AG04449 (cell line): ENCODE results near the gene CAMK2G.
"Not testable (repeated sequence)": the region's sequence is repeated elsewhere in the genome, so short reads cannot be mapped to it uniquely, and the experiment has no call there.

Source experiments
- CTCF ChIA-PET: fragments of 350-600 bp; formaldehyde crosslinking; extraction: SDS; loops from one replicate; lab custom pipeline; 2021; ENCODE audit warnings: antibody characterized with exemption; lab: Yijun Ruan, JAX
- POLR2A ChIA-PET: fragments of 400-600, 350-600 bp; formaldehyde crosslinking; extraction: SDS; loops from one replicate; lab custom pipeline; 2020; ENCODE audit warnings: antibody characterized with exemption, inconsistent platforms; lab: Yijun Ruan, JAX
- DNase-seq: peaks from one replicate; pipeline ENCODE4 v3.0.0-alpha.2; 2010; ENCODE audit warnings: low read depth, low spot score
- H3K4me3 ChIP-seq: 2 replicates; pipeline ENCODE4 v1.5.1; 2011; ENCODE audit warnings: low read depth, mild to moderate bottlenecking, control low read depth, low read length
- TF ChIP-seq, protein P1 (sequence below): IDR thresholded peaks from one replicate; pipeline ENCODE4 v1.5.1; 2011; ENCODE audit warnings: mild to moderate bottlenecking, moderate library complexity, low read length, control low read depth, inconsistent platforms; ENCODE audit not compliant: insufficient read depth; ENCODE audit errors: missing control alignments

Gene CAMK2G

GRCh38 chr10:73791871-73792400 lies 82.4 kb downstream of the CAMK2G start:
- TF ChIP-seq, protein P1, sequence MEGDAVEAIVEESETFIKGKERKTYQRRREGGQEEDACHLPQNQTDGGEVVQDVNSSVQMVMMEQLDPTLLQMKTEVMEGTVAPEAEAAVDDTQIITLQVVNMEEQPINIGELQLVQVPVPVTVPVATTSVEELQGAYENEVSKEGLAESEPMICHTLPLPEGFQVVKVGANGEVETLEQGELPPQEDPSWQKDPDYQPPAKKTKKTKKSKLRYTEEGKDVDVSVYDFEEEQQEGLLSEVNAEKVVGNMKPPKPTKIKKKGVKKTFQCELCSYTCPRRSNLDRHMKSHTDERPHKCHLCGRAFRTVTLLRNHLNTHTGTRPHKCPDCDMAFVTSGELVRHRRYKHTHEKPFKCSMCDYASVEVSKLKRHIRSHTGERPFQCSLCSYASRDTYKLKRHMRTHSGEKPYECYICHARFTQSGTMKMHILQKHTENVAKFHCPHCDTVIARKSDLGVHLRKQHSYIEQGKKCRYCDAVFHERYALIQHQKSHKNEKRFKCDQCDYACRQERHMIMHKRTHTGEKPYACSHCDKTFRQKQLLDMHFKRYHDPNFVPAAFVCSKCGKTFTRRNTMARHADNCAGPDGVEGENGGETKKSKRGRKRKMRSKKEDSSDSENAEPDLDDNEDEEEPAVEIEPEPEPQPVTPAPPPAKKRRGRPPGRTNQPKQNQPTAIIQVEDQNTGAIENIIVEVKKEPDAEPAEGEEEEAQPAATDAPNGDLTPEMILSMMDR, result no peak
- POLR2A ChIA-PET, result no interaction called here

GRCh38 chr10:73790886-73791625 lies 83.3 kb downstream of the CAMK2G start:
- POLR2A ChIA-PET, result no interaction called here

More at GRCh38 chr10:73791871-73792400, 82.4 kb downstream of the CAMK2G start:
- no peak for DNase-seq
- H3K4me3 ChIP-seq, result no peak overlapping the region
- CTCF ChIA-PET, result no interaction called here

GRCh38 chr10:73789659-73790055 lies 84.7 kb downstream of the CAMK2G start:
- no peak overlapping the region for H3K4me3 ChIP-seq
- TF ChIP-seq, protein P1, result no peak
- DNase-seq, result no peak
- POLR2A ChIA-PET, result no interaction called here
- CTCF ChIA-PET, result interaction anchor here (0.7 kb wide), 1 partner anchor 90 kb away, joined by 3 read pairs; no protein-coding TSS in a partner anchor

More at GRCh38 chr10:73790886-73791625, 83.3 kb downstream of the CAMK2G start:
- no peak overlapping the region for H3K4me3 ChIP-seq
- TF ChIP-seq, protein P1, result no peak
- CTCF ChIA-PET, result no interaction called here
- no peak for DNase-seq

- DNase-seq, result no peak
- TF ChIP-seq, protein P1, result no peak
- ChIA-PET CTCF (interaction anchor here (0.7 kb wide), 1 partner anchor 91 kb away, joined by 3 read pairs; no protein-coding TSS in a partner anchor), POLR2A (no interaction called here)
- no peak overlapping the region for H3K4me3 ChIP-seq
Measured at GRCh38 chr10:73788864-73789658, 85.3 kb downstream of the CAMK2G start.

DNA sequence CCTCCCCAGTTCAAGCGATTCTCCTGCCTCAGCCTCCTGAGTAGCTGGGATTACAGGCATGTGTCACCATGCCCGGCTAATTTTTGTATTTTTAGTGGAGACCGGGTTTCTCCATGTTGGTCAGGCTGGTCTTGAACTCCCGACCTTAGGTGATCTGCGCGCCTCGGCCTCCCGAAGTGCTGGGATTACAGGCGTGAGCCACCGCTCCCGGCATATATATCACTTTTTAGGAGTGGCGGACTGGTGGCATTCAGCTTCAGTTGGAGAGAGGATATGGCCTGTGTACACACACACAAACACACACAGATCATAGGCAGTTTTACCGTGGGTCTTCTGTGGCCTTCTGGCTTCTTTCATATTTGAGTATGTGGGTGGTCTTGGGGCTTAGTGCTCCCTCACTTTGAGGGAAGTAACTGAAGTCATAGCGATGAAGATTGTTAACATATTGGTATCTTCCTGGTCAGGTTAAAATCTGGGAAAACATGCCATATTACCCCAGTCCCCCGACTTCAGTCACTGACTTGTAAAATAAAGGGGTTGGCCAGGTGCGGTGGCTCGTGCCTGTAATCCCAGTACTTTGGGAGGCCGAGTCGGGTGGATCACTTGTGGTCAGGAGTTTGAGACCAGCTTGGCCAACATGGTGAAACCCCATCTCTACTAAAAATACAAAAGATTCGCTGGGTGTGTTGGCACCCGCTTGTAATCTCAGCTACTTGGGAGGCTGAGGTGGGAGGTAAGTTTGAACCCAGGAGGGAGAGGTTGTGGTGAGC lies 87.1 kb downstream of the CAMK2G start:
- CTCF ChIA-PET, result interaction anchor here (1.0 to 1.7 kb wide), 2 partner anchors 23 to 92 kb away, joined by 3 to 6 read pairs; no protein-coding TSS in a partner anchor
- DNase-seq, result not testable (repeated sequence)
- POLR2A ChIA-PET, result interaction anchor here (0.7 to 1.8 kb wide), 2 partner anchors 15 to 17 kb away, joined by 3 to 14 read pairs; a partner anchor contains a TSS
- peak overlapping the region; percentile 20; the same call in 1 of the 2 replicates for H3K4me3 ChIP-seq

DNA sequence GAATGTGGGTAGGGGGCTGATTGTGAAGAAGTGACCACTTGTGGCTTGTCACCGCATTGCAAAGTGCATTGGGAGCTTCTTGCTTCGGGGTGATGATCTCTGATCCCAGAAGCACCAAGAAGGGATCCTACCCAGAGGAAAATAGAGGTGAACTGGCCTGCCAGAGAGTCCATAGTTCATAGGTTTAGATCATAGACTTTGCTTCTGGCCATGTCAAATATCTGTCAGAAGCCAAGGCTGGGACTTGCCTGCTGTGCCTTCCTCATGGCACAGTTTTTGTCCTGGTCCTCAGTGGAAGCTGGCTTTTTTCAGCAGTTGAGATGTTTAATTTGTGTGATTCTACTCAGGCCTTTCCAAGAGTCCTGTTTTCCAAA lies 87.9 kb downstream of the CAMK2G start:
- ChIA-PET CTCF (interaction anchor here (0.9 to 1.7 kb wide), 3 partner anchors 24 to 93 kb away, joined by 3 to 6 read pairs (median 3); no protein-coding TSS in a partner anchor), POLR2A (interaction anchor here (1.1 to 1.8 kb wide), 5 partner anchors 9 to 24 kb away, joined by 3 to 14 read pairs (median 5); a partner anchor contains a TSS)
- DNase-seq, result no peak
- TF ChIP-seq, protein P1, result no peak
- H3K4me3 ChIP-seq, result peak overlapping the region; percentile 89
